ENCODE results near the gene HSPA5. TPM values are rescaled to one million over a fixed set of nuclear protein-coding genes. Genes with fewer than 3 reads are reported as not detected.
"Not testable (repeated sequence)": the region's sequence is repeated elsewhere in the genome, so short reads cannot be mapped to it uniquely, and the experiment has no call there.

Gene HSPA5
- total RNA-seq, 1 donor from 2014 or later = 299 TPM

- TF ChIP-seq CTCF (conservative IDR thresholded peaks at IDR 0.05) = no peak
- peaks cover 31% of the 10 kb centered on the region for H3K4me1 Mint-ChIP-seq (ENCODE audit: unreplicated experiment)
Measured at GRCh38 chr9:125239631-125240597, 1.2 kb downstream of the HSPA5 start.

DNA sequence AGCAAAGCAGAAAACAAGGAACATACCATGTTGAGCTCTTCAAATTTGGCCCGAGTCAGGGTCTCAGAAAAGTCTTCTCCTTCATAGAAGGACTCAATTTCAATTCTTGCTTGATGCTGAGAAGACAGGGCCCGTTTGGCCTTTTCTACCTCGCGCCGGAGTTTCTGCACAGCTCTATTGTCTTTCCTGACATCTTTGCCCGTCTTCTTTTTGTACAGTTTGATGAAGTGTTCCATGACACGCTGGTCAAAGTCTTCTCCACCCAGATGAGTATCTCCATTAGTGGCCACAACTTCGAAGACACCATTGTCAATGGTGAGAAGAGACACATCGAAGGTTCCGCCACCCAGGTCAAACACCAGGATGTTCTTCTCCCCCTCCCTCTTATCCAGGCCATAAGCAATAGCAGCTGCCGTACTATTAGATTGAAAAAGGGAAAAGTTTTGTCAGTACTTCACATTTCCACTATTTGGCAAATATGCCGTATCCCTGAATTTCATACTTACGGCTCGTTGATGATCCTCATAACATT lies 2.2 kb downstream of the HSPA5 start:
- no peak for TF ChIP-seq CTCF (conservative IDR thresholded peaks at IDR 0.05)
- peaks cover 51% of the 10 kb centered on the region for H3K36me3 Mint-ChIP-seq
- H3K27ac Mint-ChIP-seq = peak overlapping the region; percentile 83
- H3K4me3 Mint-ChIP-seq = peak overlapping the region; percentile 97
- no peak for DNase-seq (ENCODE audit: extremely low spot score, unreplicated experiment)
- H3K4me1 Mint-ChIP-seq (ENCODE audit: unreplicated experiment) = peaks cover 31% of the 10 kb centered on the region
- peaks cover 6% of the 10 kb centered on the region for H3K27me3 Mint-ChIP-seq
- no peaks in the 10 kb centered on the region for H3K9me3 Mint-ChIP-seq

More at GRCh38 chr9:125239631-125240597, 1.2 kb downstream of the HSPA5 start:
- peaks cover 6% of the 10 kb centered on the region for H3K27me3 Mint-ChIP-seq
- peak overlapping the region; percentile 97 for H3K4me3 Mint-ChIP-seq
- peaks cover 51% of the 10 kb centered on the region for H3K36me3 Mint-ChIP-seq
- no peak for DNase-seq (ENCODE audit: extremely low spot score, unreplicated experiment)
- peak overlapping the region; percentile 97 for H3K27ac Mint-ChIP-seq
- H3K9me3 Mint-ChIP-seq = no peaks in the 10 kb centered on the region

- DNase-seq (ENCODE audit: extremely low spot score, unreplicated experiment) = no peak
- Mint-ChIP-seq H3K27ac (peak overlapping the region; percentile 83), H3K36me3 (peaks cover 51% of the 10 kb centered on the region), H3K4me3 (peak overlapping the region; percentile 97), H3K27me3 (peaks cover 6% of the 10 kb centered on the region), H3K4me1 (ENCODE audit: unreplicated experiment) (peaks cover 31% of the 10 kb centered on the region), H3K9me3 (no peaks in the 10 kb centered on the region)
- no peak for TF ChIP-seq CTCF (conservative IDR thresholded peaks at IDR 0.05)
Measured at GRCh38 chr9:125238127-125238914, 2.8 kb downstream of the HSPA5 start.

DNA sequence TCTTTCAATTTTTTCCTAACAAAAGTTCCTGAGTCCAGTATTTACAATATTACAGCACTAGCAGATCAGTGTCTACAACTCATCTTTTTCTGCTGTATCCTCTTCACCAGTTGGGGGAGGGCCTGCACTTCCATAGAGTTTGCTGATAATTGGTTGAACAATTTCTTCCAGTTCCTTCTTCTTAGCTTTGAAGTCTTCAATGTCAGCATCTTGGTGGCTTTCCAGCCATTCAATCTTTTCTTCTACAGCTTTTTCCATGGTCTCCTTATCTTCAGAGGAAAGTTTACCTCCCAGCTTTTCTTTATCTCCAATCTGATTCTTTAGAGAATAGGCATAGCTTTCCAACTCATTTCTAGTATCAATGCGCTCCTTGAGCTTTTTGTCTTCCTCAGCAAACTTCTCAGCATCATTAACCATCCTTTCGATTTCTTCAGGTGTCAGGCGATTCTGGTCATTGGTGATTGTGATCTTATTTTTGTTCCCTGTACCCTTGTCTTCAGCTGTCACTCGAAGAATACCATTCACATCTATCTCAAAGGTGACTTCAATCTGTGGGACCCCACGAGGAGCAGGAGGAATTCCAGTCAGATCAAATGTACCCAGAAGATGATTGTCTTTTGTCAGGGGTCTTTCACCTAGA lies 4.5 kb downstream of the HSPA5 start:
- peak overlapping the region; percentile 71 for H3K27ac Mint-ChIP-seq
- H3K27me3 Mint-ChIP-seq; DNase-seq (ENCODE audit: extremely low spot score, unreplicated experiment); H3K9me3 Mint-ChIP-seq: not testable (repeated sequence)
- peaks cover 56% of the 10 kb centered on the region for H3K36me3 Mint-ChIP-seq
- H3K4me3 Mint-ChIP-seq = peak overlapping the region; percentile 97
- peaks cover 28% of the 10 kb centered on the region for H3K4me1 Mint-ChIP-seq (ENCODE audit: unreplicated experiment)

DNA sequence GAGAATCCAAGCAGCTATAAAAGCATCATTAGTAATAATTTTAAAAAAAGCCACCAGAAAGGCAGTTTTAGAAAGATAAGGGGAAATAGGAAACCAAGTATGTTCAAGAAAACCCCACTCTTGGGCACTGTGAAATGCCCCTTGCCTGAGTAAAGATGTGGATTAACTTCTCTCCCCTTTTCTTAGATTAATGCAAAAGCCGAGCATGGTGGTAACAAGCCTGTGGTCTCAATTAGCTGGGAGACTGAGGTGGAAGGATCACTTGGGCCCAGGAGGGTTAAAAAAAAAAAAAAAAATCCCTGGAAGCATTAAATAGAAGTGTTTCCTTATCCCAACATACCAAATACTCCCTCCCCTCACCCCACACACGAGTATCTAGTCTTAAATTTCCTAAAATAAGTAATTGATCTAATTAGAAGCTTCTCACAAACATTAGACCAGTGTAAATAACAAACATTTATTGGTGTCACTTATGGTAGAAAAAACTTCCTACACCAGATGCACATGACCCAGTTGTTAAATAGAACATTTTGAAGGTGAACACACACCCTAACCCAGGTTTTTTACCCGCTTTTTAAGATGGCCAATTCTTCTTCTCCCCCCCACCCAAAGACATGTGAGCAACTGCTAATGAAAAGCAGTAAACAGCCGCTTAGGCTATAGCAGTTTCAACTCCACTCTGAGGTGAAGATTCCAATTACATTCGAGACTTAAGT lies 5.2 kb downstream of the HSPA5 start:
- no peak for TF ChIP-seq CTCF (conservative IDR thresholded peaks at IDR 0.05)
- DNase-seq (ENCODE audit: extremely low spot score, unreplicated experiment) = no peak
- peak overlapping the region; percentile 71 for H3K27ac Mint-ChIP-seq
- H3K36me3 Mint-ChIP-seq = peaks cover 51% of the 10 kb centered on the region
- no peaks in the 10 kb centered on the region for H3K9me3 Mint-ChIP-seq
- peaks cover under 1% of the 10 kb centered on the region for H3K27me3 Mint-ChIP-seq
- H3K4me3 Mint-ChIP-seq = peak overlapping the region; percentile 97
- peaks cover 28% of the 10 kb centered on the region for H3K4me1 Mint-ChIP-seq (ENCODE audit: unreplicated experiment)

DNA sequence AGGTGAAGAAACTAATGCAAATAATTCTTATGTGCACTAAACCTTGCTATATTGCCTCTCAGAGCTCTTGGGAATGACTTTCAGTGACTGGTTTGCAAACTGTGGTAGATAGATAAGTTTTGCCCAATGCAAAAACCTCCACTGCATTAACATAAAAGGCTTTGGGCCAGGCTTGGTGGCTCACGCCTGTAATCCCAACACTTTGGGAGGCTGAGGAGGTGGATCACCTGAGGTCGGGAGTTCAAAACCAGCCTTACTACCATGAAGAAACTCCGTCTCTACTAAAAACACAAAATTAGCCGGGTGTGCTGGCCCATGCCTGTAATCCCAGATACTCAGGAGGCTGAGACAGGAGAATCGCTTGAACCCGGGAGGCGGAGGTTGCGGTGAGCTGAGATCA lies 7.0 kb downstream of the HSPA5 start:
- Mint-ChIP-seq H3K27ac (peak overlapping the region; percentile 55), H3K36me3 (peaks cover 41% of the 10 kb centered on the region), H3K4me1 (ENCODE audit: unreplicated experiment) (peaks cover 26% of the 10 kb centered on the region)
- H3K9me3 Mint-ChIP-seq; H3K27me3 Mint-ChIP-seq; DNase-seq (ENCODE audit: extremely low spot score, unreplicated experiment); H3K4me3 Mint-ChIP-seq: not testable (repeated sequence)

All from type B pancreatic cell (in vitro differentiated cells).